GM23338 (cell line): ENCODE data around the gene CTDSP1. TPM values are rescaled to one million over a fixed set of nuclear protein-coding genes. Genes with fewer than 3 reads are reported as not detected.
A peak's percentile ranks its signal among the peaks of the same experiment; 100 is the strongest.

Experiments
- ATAC-seq: fragments of 200-7000 bp; cut with Tn5 transposase; 3 replicates; pipeline ENCODE4 v1.9.1; 2020
- DNase-seq: peaks from one replicate; pipeline ENCODE4 v3.0.0-alpha.2; 2015; ENCODE audit warnings: low spot score
- H2AFZ ChIP-seq: fragments of 200-600 bp; sonication (generic); 2 replicates; pipeline ENCODE4 v1.8.0; 2016; ENCODE audit warnings: antibody characterized with exemption, mild to moderate bottlenecking, moderate library complexity
- H3F3A ChIP-seq: fragments of 200-600 bp; sonication (generic); replicated peaks from 2 replicates; pipeline ENCODE4 v1.8.0; 2017; ENCODE audit warnings: antibody characterized with exemption, mixed run types, low read depth
- H3K27ac ChIP-seq: fragments of 200-600 bp; sonication (generic); 2 replicates; pipeline ENCODE4 v1.6.1; 2016; ENCODE audit warnings: low read depth
- H3K27me3 ChIP-seq: fragments of 200-600 bp; sonication (generic); 2 replicates; pipeline ENCODE4 v1.8.0; 2016; ENCODE audit warnings: mild to moderate bottlenecking, mixed run types, moderate library complexity; ENCODE audit not compliant: insufficient read depth
- H3K36me3 ChIP-seq: fragments of 200-600 bp; sonication (generic); 2 replicates; pipeline ENCODE4 v1.8.0; 2016; ENCODE audit warnings: mild to moderate bottlenecking; ENCODE audit not compliant: insufficient read depth
- H3K4me1 ChIP-seq: fragments of 200-600 bp; sonication (generic); 2 replicates; pipeline ENCODE4 v1.8.0; 2016; ENCODE audit warnings: mild to moderate bottlenecking, moderate library complexity; ENCODE audit not compliant: insufficient read depth
- H3K4me2 ChIP-seq: fragments of 200-600 bp; sonication (generic); 2 replicates; pipeline ENCODE4 v1.7.1; 2017; ENCODE audit warnings: mixed run types
- H3K4me3 ChIP-seq: fragments of 200-600 bp; sonication (generic); 2 replicates; pipeline ENCODE4 v1.6.1; 2016; ENCODE audit warnings: mixed run types
- H3K79me2 ChIP-seq: fragments of 200-600 bp; sonication (generic); replicated peaks from 2 replicates; pipeline ENCODE4 v1.8.0; 2017; ENCODE audit warnings: mild to moderate bottlenecking; ENCODE audit not compliant: insufficient read depth
- H3K9me2 ChIP-seq: fragments of 200-600 bp; sonication (generic); 2 replicates; pipeline ENCODE4 v1.8.0; 2017; ENCODE audit not compliant: insufficient read depth
- H4K20me1 ChIP-seq: fragments of 200-600 bp; sonication (generic); replicated peaks from 2 replicates; pipeline ENCODE4 v1.8.0; 2017; ENCODE audit warnings: mild to moderate bottlenecking; ENCODE audit not compliant: insufficient read depth
- H3K27ac Mint-ChIP-seq: 2 replicates; pipeline ENCODE4 v1.8.0; 2020; ENCODE audit warnings: inconsistent platforms, mild to moderate bottlenecking, moderate library complexity, mixed read lengths
- H3K27me3 Mint-ChIP-seq: 3 replicates; pipeline ENCODE4 v1.8.0; 2022; ENCODE audit warnings: low read depth, mild to moderate bottlenecking, moderate library complexity, mixed read lengths, inconsistent platforms; ENCODE audit not compliant: insufficient read depth, poor library complexity
- H3K36me3 Mint-ChIP-seq: 3 replicates; pipeline ENCODE4 v1.8.0; 2021; ENCODE audit warnings: low read depth, mild to moderate bottlenecking, inconsistent platforms, moderate library complexity, mixed read lengths
- H3K4me1 Mint-ChIP-seq: 3 replicates; pipeline ENCODE4 v1.8.0; 2020; ENCODE audit warnings: mild to moderate bottlenecking, inconsistent platforms, mixed read lengths
- H3K4me3 Mint-ChIP-seq: 3 replicates; pipeline ENCODE4 v1.8.0; 2021; ENCODE audit warnings: moderate library complexity, mild to moderate bottlenecking, inconsistent platforms, mixed read lengths
- H3K9me3 Mint-ChIP-seq: 3 replicates; pipeline ENCODE4 v1.8.0; 2020; ENCODE audit warnings: moderate library complexity, mild to moderate bottlenecking, inconsistent platforms, mixed read lengths
- CREB1 ChIP-seq: fragments of 250-450 bp; sonication (Bioruptor Pico); IDR thresholded peaks from 2 replicates; pipeline ENCODE4 v1.5.0; 2020; ENCODE audit warnings: low read depth, mild to moderate bottlenecking, moderate library complexity
- EZH2 ChIP-seq: fragments of 200-600 bp; sonication (generic); IDR thresholded peaks from one replicate; pipeline ENCODE4 v1.8.0; 2017; ENCODE audit warnings: antibody characterized with exemption, mild to moderate bottlenecking, low read depth; ENCODE audit not compliant: unreplicated experiment
- EZH2phosphoT487 ChIP-seq: fragments of 200-600 bp; sonication (generic); IDR thresholded peaks from one replicate; pipeline ENCODE4 v1.8.1; 2018; ENCODE audit warnings: antibody characterized with exemption; ENCODE audit not compliant: unreplicated experiment
- JUNB ChIP-seq: IDR thresholded peaks from one replicate; pipeline ENCODE4 v1.6.1; 2016; ENCODE audit warnings: antibody characterized with exemption; ENCODE audit not compliant: unreplicated experiment
- NANOG ChIP-seq: IDR thresholded peaks from 2 replicates; pipeline ENCODE4 v1.6.1; 2016; ENCODE audit warnings: antibody characterized with exemption, borderline replicate concordance
- POLR2AphosphoS5 ChIP-seq: IDR thresholded peaks from 2 replicates; pipeline ENCODE4 v1.6.1; 2016; ENCODE audit warnings: antibody characterized with exemption, low read depth
- STAT1 ChIP-seq: IDR thresholded peaks from one replicate; pipeline ENCODE4 v1.6.1; 2016; ENCODE audit warnings: antibody characterized with exemption; ENCODE audit not compliant: unreplicated experiment
- ZNF114 ChIP-seq: fragments of 250-450 bp; sonication (Bioruptor Pico); IDR thresholded peaks from 2 replicates; pipeline ENCODE4 v1.5.0; 2020; ENCODE audit warnings: mild to moderate bottlenecking, moderate library complexity
- ZNF331 ChIP-seq: fragments of 250-450 bp; sonication (Bioruptor Pico); IDR thresholded peaks from 2 replicates; pipeline ENCODE4 v1.5.0; 2020; ENCODE audit warnings: low read depth, mild to moderate bottlenecking, moderate library complexity
- polyA plus RNA-seq: library from polyadenylated mRNA; unstranded; fragments of >200 nt; fragmentation: Nextera tagmentation; extraction: Ambion mirVana; gene quantifications from 2 replicates; pipeline ENCODE4 v1.2.1, GENCODE V29; 2016
- total RNA-seq: library from RNA; depleted of rRNA; stranded (reverse); fragments of >200 nt; shearing (Covaris generic); gene quantifications from 2 replicates; pipeline ENCODE4 v1.2.3, GENCODE V29; 2014
- TF ChIP-seq, protein P1 (sequence below): fragments of 250-450 bp; sonication (Bioruptor Pico); IDR thresholded peaks from 2 replicates; pipeline ENCODE4 v1.5.0; 2020; ENCODE audit warnings: mild to moderate bottlenecking, moderate library complexity
- TF ChIP-seq, protein P2 (sequence below), 2 experiments: fragments of 200-600 bp in 1 of 2; sonication (generic) in 1 of 2; conservative IDR thresholded peaks; 2 replicates each; pipeline versions ENCODE4 v1.5.1 to v1.6.1; 2016 to 2017; ENCODE audit warnings: antibody characterized with exemption in 2 of 2, low read depth in 2 of 2, mild to moderate bottlenecking in 2 of 2, moderate library complexity in 1 of 2
- TF ChIP-seq, protein P3 (sequence below): IDR thresholded peaks from 2 replicates; pipeline ENCODE4 v1.6.1; 2016; ENCODE audit warnings: antibody characterized with exemption
- TF ChIP-seq, protein P4 (sequence below): IDR thresholded peaks from one replicate; pipeline ENCODE4 v1.6.1; 2018; ENCODE audit warnings: antibody characterized with exemption; ENCODE audit not compliant: unreplicated experiment

Gene CTDSP1
- total and polyA plus RNA-seq, 2 experiments from 2014 or later: 6.7 to 21.8 TPM

DNA sequence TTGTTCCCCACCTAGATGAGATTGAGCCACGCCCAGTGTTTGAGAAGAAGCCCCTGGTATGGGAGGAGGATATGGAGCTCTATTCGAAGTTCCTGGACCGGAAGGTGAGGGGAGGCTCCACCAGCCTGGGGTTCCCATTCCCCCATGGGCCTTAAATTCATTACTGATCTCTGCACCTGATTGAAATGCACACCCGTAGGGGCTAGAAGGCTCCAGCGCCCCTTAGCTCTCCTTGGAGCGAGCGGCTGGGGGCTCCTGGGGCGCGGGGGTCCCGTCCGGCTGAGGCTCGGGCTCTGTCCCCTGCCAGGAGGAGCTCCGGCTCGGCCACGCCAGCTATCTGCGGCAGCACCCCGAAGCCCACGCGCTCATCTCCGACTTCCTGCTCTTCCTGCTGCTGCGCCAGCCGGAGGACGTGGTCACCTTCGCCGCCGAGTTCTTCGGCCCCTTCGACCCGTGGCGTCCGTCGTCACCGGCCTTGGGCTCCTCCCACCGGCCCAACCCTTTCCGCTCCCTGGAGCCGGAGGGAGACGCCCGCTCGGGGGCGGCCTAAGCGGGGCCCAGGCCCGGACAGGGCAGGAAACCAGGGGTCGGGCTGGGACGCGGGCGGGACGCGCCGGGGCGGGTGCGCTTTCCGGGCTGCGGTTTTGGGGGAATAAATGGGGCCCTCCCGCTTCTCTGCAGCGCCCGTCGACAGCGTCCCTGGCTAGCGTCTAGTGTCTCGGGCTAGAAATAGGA is 32.1 kb upstream of the CTDSP1 start:
- TF ChIP-seq CREB1 (peak; percentile 57), EZH2phosphoT487 (no peak), EZH2 (no peak), POLR2AphosphoS5 (peak; percentile 99), NANOG (no peak), ZNF331 (CRISPR knock-in tag) (no peak), JUNB (no peak), ZNF114 (CRISPR knock-in tag) (no peak), STAT1 (no peak)
- TF ChIP-seq, protein P1, sequence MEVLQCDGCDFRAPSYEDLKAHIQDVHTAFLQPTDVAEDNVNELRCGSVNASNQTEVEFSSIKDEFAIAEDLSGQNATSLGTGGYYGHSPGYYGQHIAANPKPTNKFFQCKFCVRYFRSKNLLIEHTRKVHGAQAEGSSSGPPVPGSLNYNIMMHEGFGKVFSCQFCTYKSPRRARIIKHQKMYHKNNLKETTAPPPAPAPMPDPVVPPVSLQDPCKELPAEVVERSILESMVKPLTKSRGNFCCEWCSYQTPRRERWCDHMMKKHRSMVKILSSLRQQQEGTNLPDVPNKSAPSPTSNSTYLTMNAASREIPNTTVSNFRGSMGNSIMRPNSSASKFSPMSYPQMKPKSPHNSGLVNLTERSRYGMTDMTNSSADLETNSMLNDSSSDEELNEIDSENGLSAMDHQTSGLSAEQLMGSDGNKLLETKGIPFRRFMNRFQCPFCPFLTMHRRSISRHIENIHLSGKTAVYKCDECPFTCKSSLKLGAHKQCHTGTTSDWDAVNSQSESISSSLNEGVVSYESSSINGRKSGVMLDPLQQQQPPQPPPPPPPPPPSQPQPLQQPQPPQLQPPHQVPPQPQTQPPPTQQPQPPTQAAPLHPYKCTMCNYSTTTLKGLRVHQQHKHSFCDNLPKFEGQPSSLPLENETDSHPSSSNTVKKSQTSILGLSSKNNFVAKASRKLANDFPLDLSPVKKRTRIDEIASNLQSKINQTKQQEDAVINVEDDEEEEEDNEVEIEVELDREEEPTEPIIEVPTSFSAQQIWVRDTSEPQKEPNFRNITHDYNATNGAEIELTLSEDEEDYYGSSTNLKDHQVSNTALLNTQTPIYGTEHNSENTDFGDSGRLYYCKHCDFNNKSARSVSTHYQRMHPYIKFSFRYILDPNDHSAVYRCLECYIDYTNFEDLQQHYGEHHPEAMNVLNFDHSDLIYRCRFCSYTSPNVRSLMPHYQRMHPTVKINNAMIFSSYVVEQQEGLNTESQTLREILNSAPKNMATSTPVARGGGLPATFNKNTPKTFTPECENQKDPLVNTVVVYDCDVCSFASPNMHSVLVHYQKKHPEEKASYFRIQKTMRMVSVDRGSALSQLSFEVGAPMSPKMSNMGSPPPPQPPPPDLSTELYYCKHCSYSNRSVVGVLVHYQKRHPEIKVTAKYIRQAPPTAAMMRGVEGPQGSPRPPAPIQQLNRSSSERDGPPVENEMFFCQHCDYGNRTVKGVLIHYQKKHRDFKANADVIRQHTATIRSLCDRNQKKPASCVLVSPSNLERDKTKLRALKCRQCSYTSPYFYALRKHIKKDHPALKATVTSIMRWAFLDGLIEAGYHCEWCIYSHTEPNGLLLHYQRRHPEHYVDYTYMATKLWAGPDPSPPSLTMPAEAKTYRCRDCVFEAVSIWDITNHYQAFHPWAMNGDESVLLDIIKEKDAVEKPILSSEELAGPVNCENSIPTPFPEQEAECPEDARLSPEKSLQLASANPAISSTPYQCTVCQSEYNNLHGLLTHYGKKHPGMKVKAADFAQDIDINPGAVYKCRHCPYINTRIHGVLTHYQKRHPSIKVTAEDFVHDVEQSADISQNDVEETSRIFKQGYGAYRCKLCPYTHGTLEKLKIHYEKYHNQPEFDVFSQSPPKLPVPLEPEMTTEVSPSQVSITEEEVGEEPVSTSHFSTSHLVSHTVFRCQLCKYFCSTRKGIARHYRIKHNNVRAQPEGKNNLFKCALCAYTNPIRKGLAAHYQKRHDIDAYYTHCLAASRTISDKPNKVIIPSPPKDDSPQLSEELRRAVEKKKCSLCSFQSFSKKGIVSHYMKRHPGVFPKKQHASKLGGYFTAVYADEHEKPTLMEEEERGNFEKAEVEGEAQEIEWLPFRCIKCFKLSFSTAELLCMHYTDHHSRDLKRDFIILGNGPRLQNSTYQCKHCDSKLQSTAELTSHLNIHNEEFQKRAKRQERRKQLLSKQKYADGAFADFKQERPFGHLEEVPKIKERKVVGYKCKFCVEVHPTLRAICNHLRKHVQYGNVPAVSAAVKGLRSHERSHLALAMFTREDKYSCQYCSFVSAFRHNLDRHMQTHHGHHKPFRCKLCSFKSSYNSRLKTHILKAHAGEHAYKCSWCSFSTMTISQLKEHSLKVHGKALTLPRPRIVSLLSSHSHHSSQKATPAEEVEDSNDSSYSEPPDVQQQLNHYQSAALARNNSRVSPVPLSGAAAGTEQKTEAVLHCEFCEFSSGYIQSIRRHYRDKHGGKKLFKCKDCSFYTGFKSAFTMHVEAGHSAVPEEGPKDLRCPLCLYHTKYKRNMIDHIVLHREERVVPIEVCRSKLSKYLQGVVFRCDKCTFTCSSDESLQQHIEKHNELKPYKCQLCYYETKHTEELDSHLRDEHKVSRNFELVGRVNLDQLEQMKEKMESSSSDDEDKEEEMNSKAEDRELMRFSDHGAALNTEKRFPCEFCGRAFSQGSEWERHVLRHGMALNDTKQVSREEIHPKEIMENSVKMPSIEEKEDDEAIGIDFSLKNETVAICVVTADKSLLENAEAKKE (CRISPR knock-in tag): no peak
- TF ChIP-seq, protein P2, sequence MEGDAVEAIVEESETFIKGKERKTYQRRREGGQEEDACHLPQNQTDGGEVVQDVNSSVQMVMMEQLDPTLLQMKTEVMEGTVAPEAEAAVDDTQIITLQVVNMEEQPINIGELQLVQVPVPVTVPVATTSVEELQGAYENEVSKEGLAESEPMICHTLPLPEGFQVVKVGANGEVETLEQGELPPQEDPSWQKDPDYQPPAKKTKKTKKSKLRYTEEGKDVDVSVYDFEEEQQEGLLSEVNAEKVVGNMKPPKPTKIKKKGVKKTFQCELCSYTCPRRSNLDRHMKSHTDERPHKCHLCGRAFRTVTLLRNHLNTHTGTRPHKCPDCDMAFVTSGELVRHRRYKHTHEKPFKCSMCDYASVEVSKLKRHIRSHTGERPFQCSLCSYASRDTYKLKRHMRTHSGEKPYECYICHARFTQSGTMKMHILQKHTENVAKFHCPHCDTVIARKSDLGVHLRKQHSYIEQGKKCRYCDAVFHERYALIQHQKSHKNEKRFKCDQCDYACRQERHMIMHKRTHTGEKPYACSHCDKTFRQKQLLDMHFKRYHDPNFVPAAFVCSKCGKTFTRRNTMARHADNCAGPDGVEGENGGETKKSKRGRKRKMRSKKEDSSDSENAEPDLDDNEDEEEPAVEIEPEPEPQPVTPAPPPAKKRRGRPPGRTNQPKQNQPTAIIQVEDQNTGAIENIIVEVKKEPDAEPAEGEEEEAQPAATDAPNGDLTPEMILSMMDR (conservative IDR thresholded peaks at IDR 0.05; ENCODE audit: low read depth in 2 of 2): no peak
- TF ChIP-seq, protein P3, sequence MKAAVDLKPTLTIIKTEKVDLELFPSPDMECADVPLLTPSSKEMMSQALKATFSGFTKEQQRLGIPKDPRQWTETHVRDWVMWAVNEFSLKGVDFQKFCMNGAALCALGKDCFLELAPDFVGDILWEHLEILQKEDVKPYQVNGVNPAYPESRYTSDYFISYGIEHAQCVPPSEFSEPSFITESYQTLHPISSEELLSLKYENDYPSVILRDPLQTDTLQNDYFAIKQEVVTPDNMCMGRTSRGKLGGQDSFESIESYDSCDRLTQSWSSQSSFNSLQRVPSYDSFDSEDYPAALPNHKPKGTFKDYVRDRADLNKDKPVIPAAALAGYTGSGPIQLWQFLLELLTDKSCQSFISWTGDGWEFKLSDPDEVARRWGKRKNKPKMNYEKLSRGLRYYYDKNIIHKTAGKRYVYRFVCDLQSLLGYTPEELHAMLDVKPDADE: peak; percentile 64
- TF ChIP-seq, protein P4, sequence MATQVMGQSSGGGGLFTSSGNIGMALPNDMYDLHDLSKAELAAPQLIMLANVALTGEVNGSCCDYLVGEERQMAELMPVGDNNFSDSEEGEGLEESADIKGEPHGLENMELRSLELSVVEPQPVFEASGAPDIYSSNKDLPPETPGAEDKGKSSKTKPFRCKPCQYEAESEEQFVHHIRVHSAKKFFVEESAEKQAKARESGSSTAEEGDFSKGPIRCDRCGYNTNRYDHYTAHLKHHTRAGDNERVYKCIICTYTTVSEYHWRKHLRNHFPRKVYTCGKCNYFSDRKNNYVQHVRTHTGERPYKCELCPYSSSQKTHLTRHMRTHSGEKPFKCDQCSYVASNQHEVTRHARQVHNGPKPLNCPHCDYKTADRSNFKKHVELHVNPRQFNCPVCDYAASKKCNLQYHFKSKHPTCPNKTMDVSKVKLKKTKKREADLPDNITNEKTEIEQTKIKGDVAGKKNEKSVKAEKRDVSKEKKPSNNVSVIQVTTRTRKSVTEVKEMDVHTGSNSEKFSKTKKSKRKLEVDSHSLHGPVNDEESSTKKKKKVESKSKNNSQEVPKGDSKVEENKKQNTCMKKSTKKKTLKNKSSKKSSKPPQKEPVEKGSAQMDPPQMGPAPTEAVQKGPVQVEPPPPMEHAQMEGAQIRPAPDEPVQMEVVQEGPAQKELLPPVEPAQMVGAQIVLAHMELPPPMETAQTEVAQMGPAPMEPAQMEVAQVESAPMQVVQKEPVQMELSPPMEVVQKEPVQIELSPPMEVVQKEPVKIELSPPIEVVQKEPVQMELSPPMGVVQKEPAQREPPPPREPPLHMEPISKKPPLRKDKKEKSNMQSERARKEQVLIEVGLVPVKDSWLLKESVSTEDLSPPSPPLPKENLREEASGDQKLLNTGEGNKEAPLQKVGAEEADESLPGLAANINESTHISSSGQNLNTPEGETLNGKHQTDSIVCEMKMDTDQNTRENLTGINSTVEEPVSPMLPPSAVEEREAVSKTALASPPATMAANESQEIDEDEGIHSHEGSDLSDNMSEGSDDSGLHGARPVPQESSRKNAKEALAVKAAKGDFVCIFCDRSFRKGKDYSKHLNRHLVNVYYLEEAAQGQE: no peak
- Histone ChIP-seq H3K27ac (peak overlapping the region; percentile 72; the same call in 1 of the 2 replicates), H4K20me1 (no peaks in the 10 kb centered on the region), H2AFZ (peak overlapping the region; percentile 97), H3K79me2 (no peaks in the 10 kb centered on the region), H3K4me1 (no peaks in the 10 kb centered on the region), H3K4me3 (peak overlapping the region; percentile 85), H3K27me3 (no peaks in the 10 kb centered on the region), H3K9me2 (no peaks in the 10 kb centered on the region), H3K4me2 (peak overlapping the region; percentile 96), H3F3A (peaks cover 8% of the 10 kb centered on the region; the same call in 1 of the 2 replicates), H3K36me3 (no peaks in the 10 kb centered on the region)
- ATAC-seq (peak; percentile 96), DNase-seq (peak; percentile 93)
- Mint-ChIP-seq H3K9me3 (no peaks in the 10 kb centered on the region), H3K27me3 (peaks cover 23% of the 10 kb centered on the region), H3K4me3 (peak overlapping the region; percentile 77), H3K27ac (no peak overlapping the region), H3K36me3 (no peaks in the 10 kb centered on the region), H3K4me1 (peaks cover 4% of the 10 kb centered on the region; the same call in 2 of the 3 replicates)
